ENCODE measurements around the gene TRIM61. TPM values are rescaled to one million over a fixed set of nuclear protein-coding genes. Genes with fewer than 3 reads are reported as not detected.
"Not testable (repeated sequence)": the region's sequence is repeated elsewhere in the genome, so short reads cannot be mapped to it uniquely, and the experiment has no call there.

Gene TRIM61
- total and polyA plus RNA-seq, 11 donors, result 0.76 to 3.0 (median 2.1) TPM

GRCh38 chr4:164997941-164998340 lies 20.5 kb upstream of the TRIM61 start:
- Histone ChIP-seq H3K4me1 (no peaks in the 10 kb centered on the region), H3K9me3 (no peaks in the 10 kb centered on the region), H3K36me3 (no peaks in the 10 kb centered on the region), H3K4me3 (no peak overlapping the region), H3K27me3 (no peaks in the 10 kb centered on the region), H3K27ac (no peak overlapping the region)
- 78 to 90% (median 84%) methylated on average over 6 of the region's 6 CpGs for WGBS, 4 donors
- DNase-seq (no peak), ATAC-seq (no peak)
- intact Hi-C loops (cut with DNase I), result no loop called here
- TF ChIP-seq CTCF (IDR thresholded peaks at IDR 0.05) (no peak), POLR2A (IDR thresholded peaks at IDR 0.05) (no peak)

- Histone ChIP-seq H3K4me1 (no peaks in the 10 kb centered on the region), H3K27ac (no peak overlapping the region), H3K9me3 (no peaks in the 10 kb centered on the region), H3K36me3 (no peaks in the 10 kb centered on the region), H3K4me3 (no peak overlapping the region), H3K27me3 (no peaks in the 10 kb centered on the region)
- no peak for ATAC-seq
- no peak for DNase-seq
- 73 to 96% (median 82%) methylated on average over 2 of the region's 2 CpGs for WGBS, 4 donors
- intact Hi-C loops (cut with DNase I), result no loop called here
- TF ChIP-seq POLR2A (IDR thresholded peaks at IDR 0.05) (no peak), CTCF (IDR thresholded peaks at IDR 0.05) (no peak)
These were observed 19.9 kb upstream of the TRIM61 start for GRCh38 chr4:164997324-164997723.

GRCh38 chr4:164996123-164996522 lies 18.7 kb upstream of the TRIM61 start:
- H3K27ac ChIP-seq; ATAC-seq; H3K36me3 ChIP-seq; H3K9me3 ChIP-seq; H3K27me3 ChIP-seq; intact Hi-C loops (cut with DNase I); H3K4me3 ChIP-seq; DNase-seq; H3K4me1 ChIP-seq: not testable (repeated sequence)
- WGBS, 4 donors, result 81 to 85% (median 83%) methylated on average over 6 of the region's 6 CpGs

- intact Hi-C loops (cut with DNase I), result not testable (repeated sequence)
These were observed 13.3 kb upstream of the TRIM61 start for GRCh38 chr4:164990786-164991185.

GRCh38 chr4:164989471-164989870 lies 12.0 kb upstream of the TRIM61 start:
- Histone ChIP-seq H3K4me3 (no peak overlapping the region), H3K9me3 (peaks cover 0 to 4% (median 0%) of the 10 kb centered on the region in 12 donors), H3K27ac (no peak overlapping the region), H3K4me1 (no peaks in the 10 kb centered on the region), H3K36me3 (no peaks in the 10 kb centered on the region), H3K27me3 (no peaks in the 10 kb centered on the region)
- no peak for DNase-seq
- no peak for TF ChIP-seq POLR2A (IDR thresholded peaks at IDR 0.05)
- TF ChIP-seq CTCF (IDR thresholded peaks at IDR 0.05), result no peak
- intact Hi-C loops (cut with DNase I), result no loop called here
- ATAC-seq, result no peak
- WGBS, 4 donors, result 88 to 94% (median 90%) methylated on average over 2 of the region's 2 CpGs

More at GRCh38 chr4:164990786-164991185, 13.3 kb upstream of the TRIM61 start:
- H3K9me3 ChIP-seq, H3K4me3 ChIP-seq, H3K4me1 ChIP-seq, ATAC-seq, H3K36me3 ChIP-seq, DNase-seq, H3K27me3 ChIP-seq, H3K27ac ChIP-seq: not testable (repeated sequence)
- WGBS, 4 donors, result 77 to 84% (median 80%) methylated on average over 10 of the region's 10 CpGs

- H3K4me1 ChIP-seq; ATAC-seq; H3K4me3 ChIP-seq; intact Hi-C loops (cut with DNase I); DNase-seq; H3K9me3 ChIP-seq; H3K27me3 ChIP-seq; H3K27ac ChIP-seq: not testable (repeated sequence)
- H3K36me3 ChIP-seq, result peaks cover 0 to 36% (median 7%) of the 10 kb centered on the region in 9 donors
- 85 to 92% (median 90%) methylated on average over 2 of the region's 2 CpGs for WGBS, 4 donors
These were observed 5.5 kb downstream of the TRIM61 start for GRCh38 chr4:164971929-164972328.
